Measurements from ENCODE around the gene CCR1.

The CCR1 gene

GRCh38 chr3:46231323-46231722, 23.2 kb upstream of the CCR1 start:
- H3F3A ChIP-seq (ENCODE audit: insufficient read depth, low read length) = no peaks in the 10 kb centered on the region
- no peak overlapping the region for H3K4me3 ChIP-seq (ENCODE audit: low read depth, low read length, poor library complexity, severe bottlenecking)
- no peaks in the 10 kb centered on the region for H3K27me3 ChIP-seq (ENCODE audit: insufficient read depth, low read length)
- no peaks in the 10 kb centered on the region for H4K20me1 ChIP-seq (ENCODE audit: insufficient read depth, low read length)
- no peak for TF ChIP-seq EZH2 (IDR thresholded peaks at IDR 0.05; ENCODE audit: borderline replicate concordance, low read length)
- TF ChIP-seq, protein P1, sequence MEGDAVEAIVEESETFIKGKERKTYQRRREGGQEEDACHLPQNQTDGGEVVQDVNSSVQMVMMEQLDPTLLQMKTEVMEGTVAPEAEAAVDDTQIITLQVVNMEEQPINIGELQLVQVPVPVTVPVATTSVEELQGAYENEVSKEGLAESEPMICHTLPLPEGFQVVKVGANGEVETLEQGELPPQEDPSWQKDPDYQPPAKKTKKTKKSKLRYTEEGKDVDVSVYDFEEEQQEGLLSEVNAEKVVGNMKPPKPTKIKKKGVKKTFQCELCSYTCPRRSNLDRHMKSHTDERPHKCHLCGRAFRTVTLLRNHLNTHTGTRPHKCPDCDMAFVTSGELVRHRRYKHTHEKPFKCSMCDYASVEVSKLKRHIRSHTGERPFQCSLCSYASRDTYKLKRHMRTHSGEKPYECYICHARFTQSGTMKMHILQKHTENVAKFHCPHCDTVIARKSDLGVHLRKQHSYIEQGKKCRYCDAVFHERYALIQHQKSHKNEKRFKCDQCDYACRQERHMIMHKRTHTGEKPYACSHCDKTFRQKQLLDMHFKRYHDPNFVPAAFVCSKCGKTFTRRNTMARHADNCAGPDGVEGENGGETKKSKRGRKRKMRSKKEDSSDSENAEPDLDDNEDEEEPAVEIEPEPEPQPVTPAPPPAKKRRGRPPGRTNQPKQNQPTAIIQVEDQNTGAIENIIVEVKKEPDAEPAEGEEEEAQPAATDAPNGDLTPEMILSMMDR (IDR thresholded peaks at IDR 0.05; ENCODE audit: low read length) = no peak
- no peaks in the 10 kb centered on the region for H3K9me3 ChIP-seq (ENCODE audit: low read length)
- no peaks in the 10 kb centered on the region for H3K9me2 ChIP-seq (ENCODE audit: low read depth, low read length)
- no peak overlapping the region for H3K4me2 ChIP-seq (ENCODE audit: low read length)
- no peak overlapping the region for H3K9ac ChIP-seq (ENCODE audit: low read length)
- H3K27ac ChIP-seq (ENCODE audit: low read depth, low read length, poor library complexity, severe bottlenecking) = no peak overlapping the region
- H3K36me3 ChIP-seq (ENCODE audit: insufficient read depth, low read length) = no peaks in the 10 kb centered on the region
- no peak overlapping the region for H2AFZ ChIP-seq (ENCODE audit: low read length)
- no peaks in the 10 kb centered on the region for H3K4me1 ChIP-seq (ENCODE audit: insufficient read depth, low read length, severe bottlenecking)
- H3K79me2 ChIP-seq (ENCODE audit: insufficient read depth, low read length) = no peaks in the 10 kb centered on the region

DNA sequence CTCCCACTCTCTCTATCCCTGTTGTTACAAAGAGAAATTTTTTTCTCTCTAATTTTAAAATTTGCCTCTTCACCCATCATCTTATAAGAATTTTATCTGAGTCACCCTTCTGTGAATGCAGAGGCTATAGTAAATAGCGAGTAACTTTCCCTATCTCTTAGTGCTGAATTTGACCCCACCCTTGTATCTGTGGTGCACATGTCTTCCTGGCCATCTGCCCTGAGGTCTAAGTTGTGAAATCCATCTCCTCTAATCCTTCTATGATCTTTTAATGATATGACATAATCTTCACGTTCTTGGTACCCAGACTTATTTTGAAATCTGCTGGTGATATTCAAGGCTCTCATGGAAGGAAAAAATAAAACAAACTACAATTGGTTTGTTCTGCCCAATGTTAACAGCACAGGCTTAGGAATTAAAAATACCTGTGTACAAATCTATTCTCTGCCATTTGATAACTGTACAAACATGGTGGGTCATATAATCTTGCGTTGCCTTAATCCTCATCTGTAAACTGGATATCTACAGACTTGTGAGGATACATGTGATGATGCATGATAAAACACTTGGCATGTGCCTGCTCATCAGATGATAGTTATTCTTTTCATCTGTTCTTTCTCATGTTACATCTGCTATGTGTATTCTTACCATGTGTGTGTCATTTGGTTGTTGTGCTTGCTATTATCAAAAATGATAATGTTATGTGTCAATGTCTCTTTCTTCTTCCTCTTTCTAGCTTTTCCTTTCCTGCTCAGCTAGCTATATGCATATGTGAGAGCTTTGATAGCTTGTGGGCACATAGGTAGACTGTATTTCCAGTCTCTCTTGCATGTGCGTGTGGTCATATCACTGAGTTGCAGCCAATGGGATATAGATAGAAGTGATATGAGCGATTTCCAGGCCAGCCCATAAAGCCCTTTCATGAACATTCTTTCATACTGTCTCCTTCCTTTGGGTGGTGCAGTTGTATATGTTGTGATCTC, 20.4 kb upstream of the CCR1 start:
- Histone ChIP-seq H3K4me1 (ENCODE audit: insufficient read depth, low read length, severe bottlenecking) (no peaks in the 10 kb centered on the region), H3F3A (ENCODE audit: insufficient read depth, low read length) (no peaks in the 10 kb centered on the region), H2AFZ (ENCODE audit: low read length) (no peak overlapping the region), H3K9me3 (ENCODE audit: low read length) (no peaks in the 10 kb centered on the region), H3K27ac (ENCODE audit: low read depth, low read length, poor library complexity, severe bottlenecking) (no peak overlapping the region), H3K27me3 (ENCODE audit: insufficient read depth, low read length) (no peaks in the 10 kb centered on the region; the same call in 1 of the 2 replicates), H4K20me1 (ENCODE audit: insufficient read depth, low read length) (no peaks in the 10 kb centered on the region), H3K9ac (ENCODE audit: low read length) (no peak overlapping the region), H3K9me2 (ENCODE audit: low read depth, low read length) (no peaks in the 10 kb centered on the region), H3K4me2 (ENCODE audit: low read length) (no peak overlapping the region), H3K4me3 (ENCODE audit: low read depth, low read length, poor library complexity, severe bottlenecking) (no peak overlapping the region), H3K79me2 (ENCODE audit: insufficient read depth, low read length) (no peaks in the 10 kb centered on the region), H3K36me3 (ENCODE audit: insufficient read depth, low read length) (no peaks in the 10 kb centered on the region)
- no peak for TF ChIP-seq EZH2 (IDR thresholded peaks at IDR 0.05; ENCODE audit: borderline replicate concordance, low read length)
- TF ChIP-seq, protein P1 (IDR thresholded peaks at IDR 0.05; ENCODE audit: low read length) = no peak

- TF ChIP-seq, protein P1 (IDR thresholded peaks at IDR 0.05; ENCODE audit: low read length) = no peak
- no peak for TF ChIP-seq EZH2 (IDR thresholded peaks at IDR 0.05; ENCODE audit: borderline replicate concordance, low read length)
- no peaks in the 10 kb centered on the region for H3K4me1 ChIP-seq (ENCODE audit: insufficient read depth, low read length, severe bottlenecking)
- no peak overlapping the region for H3K4me2 ChIP-seq (ENCODE audit: low read length)
Measured at GRCh38 chr3:46222435-46223161, 14.5 kb upstream of the CCR1 start.

More at GRCh38 chr3:46222435-46223161, 14.5 kb upstream of the CCR1 start:
- Histone ChIP-seq H3K36me3 (ENCODE audit: insufficient read depth, low read length) (no peaks in the 10 kb centered on the region), H3K27me3 (ENCODE audit: insufficient read depth, low read length) (no peaks in the 10 kb centered on the region; the same call in 1 of the 2 replicates), H3K9me3 (ENCODE audit: low read length) (no peaks in the 10 kb centered on the region), H3F3A (ENCODE audit: insufficient read depth, low read length) (no peaks in the 10 kb centered on the region), H3K9me2 (ENCODE audit: low read depth, low read length) (no peaks in the 10 kb centered on the region), H3K79me2 (ENCODE audit: insufficient read depth, low read length) (no peaks in the 10 kb centered on the region), H4K20me1 (ENCODE audit: insufficient read depth, low read length) (no peaks in the 10 kb centered on the region), H3K9ac (ENCODE audit: low read length) (no peak overlapping the region), H2AFZ (ENCODE audit: low read length) (no peak overlapping the region), H3K4me3 (ENCODE audit: low read depth, low read length, poor library complexity, severe bottlenecking) (no peak overlapping the region), H3K27ac (ENCODE audit: low read depth, low read length, poor library complexity, severe bottlenecking) (no peak overlapping the region)
